Fibroblast of lung (primary cell): Measurements from ENCODE around the gene MTMR4. TPM values are rescaled to one million over a fixed set of nuclear protein-coding genes. Genes with fewer than 3 reads are reported as not detected.

Experiments used
- DNase-seq, 2 donors: peaks; one replicate each; pipeline versions ENCODE4 v3.0.0 to v3.0.0-alpha.2; 2010; ENCODE audit warnings: low read depth in 2 of 2
- H2AFZ ChIP-seq: 2 replicates; pipeline ENCODE4 v1.5.1; 2012; ENCODE audit warnings: low read length, control low read depth, inconsistent platforms
- H3K27ac ChIP-seq: 2 replicates; pipeline ENCODE4 v1.5.1; 2011; ENCODE audit warnings: low read length, control low read depth; ENCODE audit not compliant: insufficient read depth
- H3K27me3 ChIP-seq: 2 replicates; pipeline ENCODE4 v1.5.1; 2011; ENCODE audit warnings: mild to moderate bottlenecking, low read length; ENCODE audit not compliant: control insufficient read depth, insufficient read depth
- H3K36me3 ChIP-seq: 2 replicates; pipeline ENCODE4 v1.5.1; 2011; ENCODE audit warnings: low read length; ENCODE audit not compliant: control insufficient read depth, insufficient read depth
- H3K4me1 ChIP-seq: 2 replicates; pipeline ENCODE4 v1.5.1; 2011; ENCODE audit warnings: low read length; ENCODE audit not compliant: control insufficient read depth, insufficient read depth; ENCODE audit errors: extremely low read depth
- H3K4me2 ChIP-seq: 2 replicates; pipeline ENCODE4 v1.5.1; 2011; ENCODE audit warnings: low read length, control low read depth; ENCODE audit not compliant: insufficient read depth; ENCODE audit errors: extremely low read depth
- H3K4me3 ChIP-seq, 4 experiments: fragments of 200-600 bp in 1 of 4; sonication (generic) in 1 of 4; replicated peaks in 1 of 4; 2 replicates each; pipeline ENCODE4 v1.5.1; 2011 to 2016; ENCODE audit warnings: low read length in 4 of 4, low read depth in 3 of 4, mild to moderate bottlenecking in 3 of 4, control low read depth in 2 of 4, inconsistent platforms in 1 of 4, mixed read lengths in 1 of 4; ENCODE audit not compliant: insufficient read depth in 1 of 4; ENCODE audit errors: control extremely low read depth in 1 of 4
- H3K79me2 ChIP-seq: 2 replicates; pipeline ENCODE4 v1.5.1; 2012; ENCODE audit warnings: mild to moderate bottlenecking, low read length, inconsistent platforms; ENCODE audit not compliant: control insufficient read depth, insufficient read depth
- H3K9ac ChIP-seq: 2 replicates; pipeline ENCODE4 v1.5.1; 2011; ENCODE audit warnings: mild to moderate bottlenecking, low read length, control low read depth; ENCODE audit not compliant: insufficient read depth
- H3K9me3 ChIP-seq: 2 replicates; pipeline ENCODE4 v1.5.1; 2012; ENCODE audit warnings: low read depth, low read length; ENCODE audit not compliant: control insufficient read depth, insufficient read depth
- H4K20me1 ChIP-seq: 2 replicates; pipeline ENCODE4 v1.5.1; 2011; ENCODE audit warnings: low read length; ENCODE audit not compliant: control insufficient read depth, insufficient read depth; ENCODE audit errors: extremely low read depth
- CTCF ChIP-seq, 2 donors: IDR thresholded peaks in 1 of 2; conservative IDR thresholded peaks in 1 of 2; 1 replicate in 1 of 2; 2 replicates in 1 of 2; pipeline ENCODE4 v1.5.1; 2011 to 2012; ENCODE audit warnings: low read length in 2 of 2, control low read depth in 1 of 2, inconsistent platforms in 1 of 2, low read depth in 1 of 2, mild to moderate bottlenecking in 1 of 2
- EZH2 ChIP-seq: IDR thresholded peaks from 2 replicates; pipeline ENCODE4 v1.5.1; 2012; ENCODE audit warnings: low read length, control low read depth, mild to moderate bottlenecking; ENCODE audit errors: missing control alignments
- polyA minus RNA-seq: library from RNA; depleted of rRNA, polyadenylated mRNA; stranded (reverse); fragments of >200 nt; gene quantifications from 2 replicates; pipeline ENCODE4 v1.2.3, GENCODE V29; 2011; ENCODE audit warnings: low replicate concordance
- polyA plus RNA-seq, 2 donors: library from polyadenylated mRNA; depleted of rRNA in 1 of 2; stranded (reverse) in 1 of 2; unstranded in 1 of 2; fragments of >200 nt; gene quantifications; 2 replicates each; pipeline ENCODE4 v1.2.1, GENCODE V29; 2011 to 2012; ENCODE audit warnings: missing spikeins in 1 of 2
- total RNA-seq: library from RNA; depleted of rRNA; stranded (reverse); fragments of >200 nt; gene quantifications from 2 replicates; pipeline ENCODE4 v1.2.1, GENCODE V29; 2014

The MTMR4 gene
- total RNA-seq (34.9 and 40.0 TPM in 2 replicates), polyA plus RNA-seq (22.1 and 24.3 TPM in 2 replicates), polyA minus RNA-seq (168 and 407 TPM in 2 replicates)
- polyA plus RNA-seq (2012), result 14.2 and 15.1 TPM in 2 replicates

- H3K27ac ChIP-seq, result peak within 1 kb of the TSS; percentile 49
- TF ChIP-seq EZH2 (no peak), CTCF (conservative IDR thresholded peaks at IDR 0.05 in 1 of 2, IDR thresholded peaks at IDR 0.05 in 1 of 2; ENCODE audit: low read depth in 1 of 2, low read length in 2 of 2) (no peak)
- no peaks in the 10 kb centered on the region for H4K20me1 ChIP-seq
- H3K9me3 ChIP-seq, result no peaks in the 10 kb centered on the region
- DNase-seq, result peak; percentile 66 to 67
- H3K36me3 ChIP-seq, result peaks cover 9% of the 10 kb centered on the region
- peak within 1 kb of the TSS; percentile 52 for H2AFZ ChIP-seq
- H3K4me3 ChIP-seq, result peak within 1 kb of the TSS; percentile 52 to 73 (median 65)
- H3K79me2 ChIP-seq, result no peaks in the 10 kb centered on the region
- peak within 1 kb of the TSS; percentile 25 for H3K9ac ChIP-seq
- peak within 1 kb of the TSS; percentile 89 for H3K4me2 ChIP-seq
- H3K4me1 ChIP-seq, result peaks cover 7% of the 10 kb centered on the region
- no peaks in the 10 kb centered on the region for H3K27me3 ChIP-seq
Measured at GRCh38 chr17:58513965-58514769, at the start of gene MTMR4. MTMR4 (minus strand) TSS chr17:58514638; CDS start chr17:58514407, 231 bp downstream.

- Histone ChIP-seq H3K4me3 (no peak overlapping the region), H2AFZ (no peak overlapping the region), H3K36me3 (no peaks in the 10 kb centered on the region), H4K20me1 (no peaks in the 10 kb centered on the region), H3K27ac (no peak overlapping the region), H3K4me2 (no peak overlapping the region), H3K79me2 (no peaks in the 10 kb centered on the region), H3K27me3 (no peaks in the 10 kb centered on the region), H3K9me3 (no peaks in the 10 kb centered on the region), H3K9ac (no peak overlapping the region), H3K4me1 (no peaks in the 10 kb centered on the region)
- DNase-seq, result peak in 1 of 2 donors; percentile 12
- no peak for TF ChIP-seq CTCF (conservative IDR thresholded peaks at IDR 0.05 in 1 of 2, IDR thresholded peaks at IDR 0.05 in 1 of 2; ENCODE audit: low read depth in 1 of 2, low read length in 2 of 2)
- no peak for TF ChIP-seq EZH2
Measured at GRCh38 chr17:58560511-58560910, 46.1 kb upstream of the MTMR4 start.

GRCh38 chr17:58557981-58558380 lies 43.5 kb upstream of the MTMR4 start:
- Histone ChIP-seq H3K79me2 (no peaks in the 10 kb centered on the region), H3K4me2 (no peak overlapping the region), H3K4me1 (no peaks in the 10 kb centered on the region), H4K20me1 (no peaks in the 10 kb centered on the region), H3K4me3 (no peak overlapping the region), H3K36me3 (no peaks in the 10 kb centered on the region), H3K9me3 (no peaks in the 10 kb centered on the region), H3K27ac (no peak overlapping the region), H3K27me3 (no peaks in the 10 kb centered on the region), H2AFZ (no peak overlapping the region), H3K9ac (no peak overlapping the region)
- TF ChIP-seq EZH2 (no peak), CTCF (conservative IDR thresholded peaks at IDR 0.05 in 1 of 2, IDR thresholded peaks at IDR 0.05 in 1 of 2; ENCODE audit: low read depth in 1 of 2, low read length in 2 of 2) (no peak)
- DNase-seq, result no peak
